Left lung (tissue), 10 donors: Measurements from ENCODE around the gene KCNG2. TPM values are rescaled to one million over a fixed set of nuclear protein-coding genes. Genes with fewer than 3 reads are reported as not detected.

Source experiments
- ATAC-seq: fragments of 200-7000 bp; cut with Tn5 transposase; one replicate; pipeline ENCODE4 v1.9.1; 2020; ENCODE audit warnings: moderate library complexity
- DNase-seq, 4 donors: peaks; one replicate each; pipeline ENCODE4 v3.0.0-alpha.2; 2013 to 2020
- H3K27ac ChIP-seq, 2 donors: fragments of 200-600 bp; sonication (generic) in 1 of 2; one replicate each; pipeline versions ENCODE4 v1.5.0 to v1.8.0; 2020 to 2021
- H3K27me3 ChIP-seq, 2 donors: fragments of 200-600 bp; sonication (generic) in 1 of 2; one replicate each; pipeline versions ENCODE4 v1.5.0 to v1.8.0; 2020 to 2021
- H3K36me3 ChIP-seq, 2 donors: fragments of 200-600 bp; sonication (generic) in 1 of 2; one replicate each; pipeline versions ENCODE4 v1.5.0 to v1.8.0; 2020 to 2021
- H3K4me1 ChIP-seq, 2 donors: fragments of 200-600 bp; one replicate each; pipeline ENCODE4 v1.8.0; 2021
- H3K4me3 ChIP-seq, 2 donors: fragments of 200-600 bp; sonication (generic) in 1 of 2; one replicate each; pipeline versions ENCODE4 v1.5.0 to v1.8.0; 2020 to 2021; ENCODE audit warnings: mild to moderate bottlenecking in 1 of 2
- H3K9me3 ChIP-seq, 2 donors: fragments of 200-600 bp; sonication (generic) in 1 of 2; one replicate each; pipeline versions ENCODE4 v1.5.0 to v1.8.0; 2020 to 2021
- intact Hi-C, 2 donors: fragments of 100-400 bp; cut with DNase I; formaldehyde crosslinking; loops; one replicate each; pipeline versions ENCODE4 v1.11.2 to v1.14.2; 2022
- polyA plus RNA-seq, 6 donors: library from polyadenylated mRNA; unstranded; fragments of 120-200 nt; gene quantifications; one replicate each; pipeline ENCODE4 v1.2.1, GENCODE V29; 2013; ENCODE audit not compliant: insufficient read length in 6 of 6
- total RNA-seq, 2 donors: library from RNA; stranded (reverse); fragmentation: NEBNext Ultra II Directional; extraction: Animal tissue kit (Norgen Biotek cat#: 25700); gene quantifications; one replicate each; pipeline ENCODE4 v1.2.1, GENCODE V29; 2021
- TF ChIP-seq, protein P1 (sequence below), 2 donors: fragments of 200-600 bp; sonication (generic) in 1 of 2; IDR thresholded peaks; one replicate each; pipeline versions ENCODE4 v1.5.0 to v1.8.0; 2021; ENCODE audit warnings: antibody characterized with exemption in 2 of 2
- donor health status: DM: no; HTN: yes; CAD: no.
- donor health status: DM: no; HTN: no; CAD: no.

Gene KCNG2
- total and polyA plus RNA-seq, 8 donors, result 0.17 to 1.1 (median 0.31) TPM

GRCh38 chr18:79883461-79884293, 85.9 kb downstream of the KCNG2 start:
- intact Hi-C loops, result no loop called here
- H3K9me3 ChIP-seq, result peaks cover 0 to 17% of the 10 kb centered on the region in 2 donors
- no peak for ATAC-seq
- no peaks in the 10 kb centered on the region for H3K4me1 ChIP-seq
- DNase-seq, result peak in 1 of 4 donors; percentile 75
- no peak overlapping the region for H3K4me3 ChIP-seq
- H3K27me3 ChIP-seq, result peaks cover 0 to 8% of the 10 kb centered on the region in 2 donors
- H3K36me3 ChIP-seq, result no peaks in the 10 kb centered on the region
- TF ChIP-seq, protein P1, sequence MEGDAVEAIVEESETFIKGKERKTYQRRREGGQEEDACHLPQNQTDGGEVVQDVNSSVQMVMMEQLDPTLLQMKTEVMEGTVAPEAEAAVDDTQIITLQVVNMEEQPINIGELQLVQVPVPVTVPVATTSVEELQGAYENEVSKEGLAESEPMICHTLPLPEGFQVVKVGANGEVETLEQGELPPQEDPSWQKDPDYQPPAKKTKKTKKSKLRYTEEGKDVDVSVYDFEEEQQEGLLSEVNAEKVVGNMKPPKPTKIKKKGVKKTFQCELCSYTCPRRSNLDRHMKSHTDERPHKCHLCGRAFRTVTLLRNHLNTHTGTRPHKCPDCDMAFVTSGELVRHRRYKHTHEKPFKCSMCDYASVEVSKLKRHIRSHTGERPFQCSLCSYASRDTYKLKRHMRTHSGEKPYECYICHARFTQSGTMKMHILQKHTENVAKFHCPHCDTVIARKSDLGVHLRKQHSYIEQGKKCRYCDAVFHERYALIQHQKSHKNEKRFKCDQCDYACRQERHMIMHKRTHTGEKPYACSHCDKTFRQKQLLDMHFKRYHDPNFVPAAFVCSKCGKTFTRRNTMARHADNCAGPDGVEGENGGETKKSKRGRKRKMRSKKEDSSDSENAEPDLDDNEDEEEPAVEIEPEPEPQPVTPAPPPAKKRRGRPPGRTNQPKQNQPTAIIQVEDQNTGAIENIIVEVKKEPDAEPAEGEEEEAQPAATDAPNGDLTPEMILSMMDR (IDR thresholded peaks at IDR 0.05), result no peak
- no peak overlapping the region for H3K27ac ChIP-seq

GRCh38 chr18:79884294-79884962, 86.7 kb downstream of the KCNG2 start:
- Histone ChIP-seq H3K4me3 (no peak overlapping the region), H3K27ac (no peak overlapping the region), H3K36me3 (no peaks in the 10 kb centered on the region), H3K9me3 (peaks cover 0 to 24% of the 10 kb centered on the region in 2 donors), H3K4me1 (no peaks in the 10 kb centered on the region), H3K27me3 (peaks cover 0 to 8% of the 10 kb centered on the region in 2 donors)
- intact Hi-C loops, result no loop called here
- peak in 1 of 4 donors; percentile 66 for DNase-seq
- TF ChIP-seq, protein P1 (IDR thresholded peaks at IDR 0.05), result no peak
- ATAC-seq, result no peak

GRCh38 chr18:79884963-79885728, 87.4 kb downstream of the KCNG2 start:
- intact Hi-C loops, result no loop called here

GRCh38 chr18:79887181-79888000, 89.7 kb downstream of the KCNG2 start:
- Histone ChIP-seq H3K4me3 (no peak overlapping the region), H3K27me3 (peaks cover 0 to 8% of the 10 kb centered on the region in 2 donors), H3K27ac (no peak overlapping the region), H3K4me1 (no peaks in the 10 kb centered on the region), H3K36me3 (no peaks in the 10 kb centered on the region), H3K9me3 (peaks cover 0 to 54% of the 10 kb centered on the region in 2 donors)
- intact Hi-C loops, result no loop called here
- ATAC-seq (no peak), DNase-seq (peak in 1 of 4 donors; percentile 68)
- TF ChIP-seq, protein P1 (IDR thresholded peaks at IDR 0.05), result no peak

More at GRCh38 chr18:79884963-79885728, 87.4 kb downstream of the KCNG2 start:
- Histone ChIP-seq H3K27ac (no peak overlapping the region), H3K4me1 (no peaks in the 10 kb centered on the region), H3K36me3 (no peaks in the 10 kb centered on the region), H3K4me3 (no peak overlapping the region), H3K9me3 (peaks cover 0 to 32% of the 10 kb centered on the region in 2 donors), H3K27me3 (peaks cover 0 to 8% of the 10 kb centered on the region in 2 donors)
- TF ChIP-seq, protein P1 (IDR thresholded peaks at IDR 0.05), result no peak
- ATAC-seq, result no peak
- DNase-seq, result peak in 1 of 4 donors; percentile 49
